Cardiac fibroblast (primary cell): ENCODE results near the gene TMEM175.

ENCODE experiments used
- DNase-seq, 2 donors: peaks; one replicate each; pipeline versions ENCODE4 v3.0.0 to v3.0.0-alpha.2; 2010; ENCODE audit warnings: low read depth in 2 of 2
- H3K4me3 ChIP-seq, 2 donors: replicated peaks in 1 of 2; 1 replicate in 1 of 2; 2 replicates in 1 of 2; pipeline ENCODE4 v1.5.1; 2011; ENCODE audit warnings: low read depth in 2 of 2, low read length in 2 of 2, mild to moderate bottlenecking in 2 of 2, moderate library complexity in 1 of 2
- TF ChIP-seq, protein P1 (sequence below): IDR thresholded peaks from one replicate; pipeline ENCODE4 v1.5.1; 2011; ENCODE audit warnings: low read depth, mild to moderate bottlenecking, low read length, inconsistent platforms

Gene TMEM175

DNA sequence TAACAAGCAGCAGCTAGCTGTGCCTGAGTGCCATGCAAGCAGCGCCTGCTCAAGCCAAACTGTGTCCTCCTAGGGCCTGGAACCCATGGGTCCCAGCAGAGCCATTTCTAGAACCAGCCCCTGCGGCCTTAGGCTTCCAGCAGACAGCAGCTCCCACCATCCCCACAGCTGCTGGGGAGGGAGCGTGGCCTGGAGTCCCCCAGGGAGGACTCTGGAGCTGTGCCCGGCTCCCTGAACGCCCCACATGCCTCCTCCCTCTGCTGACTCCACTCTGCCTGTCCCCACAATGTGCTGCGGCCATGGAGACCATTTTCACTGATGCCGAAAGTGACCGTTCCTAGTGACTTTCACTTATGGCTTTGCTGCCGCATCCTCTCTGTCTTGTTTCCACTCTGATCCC lies 46.0 kb upstream of the TMEM175 start:
- no peak overlapping the region for H3K4me3 ChIP-seq
- TF ChIP-seq, protein P1, sequence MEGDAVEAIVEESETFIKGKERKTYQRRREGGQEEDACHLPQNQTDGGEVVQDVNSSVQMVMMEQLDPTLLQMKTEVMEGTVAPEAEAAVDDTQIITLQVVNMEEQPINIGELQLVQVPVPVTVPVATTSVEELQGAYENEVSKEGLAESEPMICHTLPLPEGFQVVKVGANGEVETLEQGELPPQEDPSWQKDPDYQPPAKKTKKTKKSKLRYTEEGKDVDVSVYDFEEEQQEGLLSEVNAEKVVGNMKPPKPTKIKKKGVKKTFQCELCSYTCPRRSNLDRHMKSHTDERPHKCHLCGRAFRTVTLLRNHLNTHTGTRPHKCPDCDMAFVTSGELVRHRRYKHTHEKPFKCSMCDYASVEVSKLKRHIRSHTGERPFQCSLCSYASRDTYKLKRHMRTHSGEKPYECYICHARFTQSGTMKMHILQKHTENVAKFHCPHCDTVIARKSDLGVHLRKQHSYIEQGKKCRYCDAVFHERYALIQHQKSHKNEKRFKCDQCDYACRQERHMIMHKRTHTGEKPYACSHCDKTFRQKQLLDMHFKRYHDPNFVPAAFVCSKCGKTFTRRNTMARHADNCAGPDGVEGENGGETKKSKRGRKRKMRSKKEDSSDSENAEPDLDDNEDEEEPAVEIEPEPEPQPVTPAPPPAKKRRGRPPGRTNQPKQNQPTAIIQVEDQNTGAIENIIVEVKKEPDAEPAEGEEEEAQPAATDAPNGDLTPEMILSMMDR, result no peak
- peak in 1 of 2 donors; percentile 5 for DNase-seq

DNA sequence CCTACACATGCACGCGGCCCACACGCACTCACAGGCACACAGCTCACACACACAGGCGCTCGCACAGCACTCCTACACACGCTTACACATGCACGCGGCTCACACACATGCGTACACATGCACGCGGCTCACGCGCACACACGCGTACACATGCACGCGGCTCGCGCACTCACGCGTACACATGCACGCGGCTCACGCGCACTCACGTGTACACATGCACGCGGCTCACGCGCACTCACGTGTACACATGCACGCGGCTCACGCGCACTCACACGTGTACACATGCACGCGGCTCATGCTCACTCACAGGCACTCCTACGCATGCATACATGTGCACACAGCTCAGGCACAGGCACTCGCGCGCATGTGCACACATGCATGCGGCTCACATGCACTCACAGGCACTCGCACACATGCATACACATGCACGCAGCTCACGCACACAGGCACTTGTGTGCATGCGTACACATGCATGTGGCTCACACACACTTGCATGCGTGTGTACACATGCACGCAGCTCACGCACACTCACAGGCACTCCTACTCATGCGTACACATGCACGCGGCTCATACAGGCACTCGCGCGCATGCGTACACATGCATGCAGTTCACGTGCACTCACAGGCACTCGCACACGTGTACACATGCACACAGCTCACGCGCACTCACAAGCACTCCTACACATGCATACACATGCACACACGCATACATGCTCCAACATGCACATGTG lies 45.1 kb upstream of the TMEM175 start:
- TF ChIP-seq, protein P1, result no peak
- no peak for DNase-seq
- no peak overlapping the region for H3K4me3 ChIP-seq

DNA sequence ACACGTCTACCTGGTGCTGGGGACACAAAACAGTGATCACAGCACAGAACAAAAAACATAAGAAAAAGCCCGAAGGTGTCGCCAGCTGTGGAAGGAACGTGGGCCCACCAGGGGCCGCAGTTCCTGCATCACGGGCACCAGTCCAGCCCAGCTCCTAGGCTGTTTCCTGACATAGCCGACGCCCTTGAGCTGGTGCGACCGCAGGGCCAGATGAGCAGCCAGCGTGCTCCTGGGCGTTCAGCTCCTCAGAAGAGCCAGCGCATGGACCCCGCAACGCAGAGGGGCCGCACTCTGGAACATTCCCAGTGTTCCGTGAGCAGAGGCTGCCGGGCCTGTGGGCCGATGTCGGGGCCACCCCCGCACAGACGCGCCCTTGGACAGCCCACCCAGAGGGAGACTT lies 44.2 kb upstream of the TMEM175 start:
- DNase-seq, result no peak
- TF ChIP-seq, protein P1, result no peak
- H3K4me3 ChIP-seq, result no peak overlapping the region

DNA sequence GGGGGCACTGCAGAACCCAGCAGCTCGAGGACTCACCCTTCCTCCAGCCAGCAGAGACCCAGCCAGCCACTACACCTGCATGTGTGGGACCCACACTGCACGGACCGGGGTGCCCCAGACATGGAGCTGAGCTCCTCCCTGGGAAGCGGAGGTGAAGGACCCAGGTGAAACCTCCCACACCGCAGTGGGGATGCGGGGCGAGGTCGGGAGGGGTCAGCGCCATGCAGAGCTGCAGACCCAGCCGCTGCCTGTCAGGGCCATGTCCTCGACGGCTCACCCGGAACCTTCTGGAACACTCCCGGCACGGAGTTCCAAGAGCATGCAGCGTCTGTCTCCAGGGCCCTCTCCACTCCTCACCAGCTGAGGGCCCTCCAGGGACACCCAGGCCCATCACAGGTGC lies 42.7 kb upstream of the TMEM175 start:
- TF ChIP-seq, protein P1, result no peak
- no peak overlapping the region for H3K4me3 ChIP-seq
- no peak for DNase-seq

DNA sequence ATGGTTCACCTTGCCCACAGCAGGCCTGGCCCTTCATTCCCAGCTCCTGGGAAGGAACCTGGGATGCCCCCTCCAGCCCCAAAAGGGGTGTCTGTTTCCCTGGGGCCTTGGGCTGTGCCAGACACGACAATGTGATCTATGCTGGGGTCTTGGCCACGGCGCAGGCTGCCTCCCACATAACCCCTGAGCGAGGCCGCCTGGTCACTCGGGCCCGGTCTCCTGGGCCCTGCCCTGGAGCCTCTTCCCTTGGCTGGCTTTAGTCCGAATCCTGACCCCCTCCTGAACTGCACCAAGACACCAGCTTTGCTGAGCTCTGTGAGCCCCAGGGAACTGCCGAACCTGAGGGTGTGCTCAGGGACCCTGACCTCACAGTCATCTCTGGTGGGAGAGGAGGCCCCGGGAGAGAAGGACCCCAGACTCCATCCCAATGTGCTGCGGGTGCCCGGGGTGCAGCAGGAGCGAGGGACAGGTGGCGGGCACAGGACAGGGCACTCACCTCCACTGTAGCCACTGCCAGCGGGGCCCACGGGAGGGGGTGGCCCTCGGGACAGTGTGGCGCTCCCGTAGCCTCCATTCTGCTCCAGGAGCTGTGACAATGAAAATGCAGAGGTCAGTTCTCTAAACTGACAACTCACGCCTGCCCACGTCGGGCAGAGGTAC lies 42.1 kb upstream of the TMEM175 start:
- no peak overlapping the region for H3K4me3 ChIP-seq
- TF ChIP-seq, protein P1, result no peak
- no peak for DNase-seq

DNA sequence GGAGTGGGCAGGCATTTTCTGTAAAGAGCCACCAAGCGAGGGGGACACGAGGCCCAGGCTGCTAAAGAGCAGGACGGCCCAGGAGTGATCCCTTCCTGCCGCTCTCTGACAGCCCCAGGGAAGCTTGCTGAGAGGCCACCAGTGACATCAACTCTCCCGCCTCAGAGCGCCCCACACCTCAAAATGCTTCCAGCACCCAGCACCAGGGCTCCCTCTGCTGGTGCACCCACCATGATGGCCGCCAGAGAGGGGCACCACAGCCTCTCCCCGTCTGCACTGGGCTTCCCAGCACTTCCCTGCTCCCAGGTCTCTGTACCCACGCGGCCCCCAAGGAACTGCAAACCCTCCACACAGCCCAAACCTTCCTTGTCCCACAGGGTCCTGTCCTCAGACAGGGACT lies 40.5 kb upstream of the TMEM175 start:
- peak; percentile 5 to 9 for DNase-seq
- H3K4me3 ChIP-seq, result no peak overlapping the region
- TF ChIP-seq, protein P1, result peak; percentile 35

DNA sequence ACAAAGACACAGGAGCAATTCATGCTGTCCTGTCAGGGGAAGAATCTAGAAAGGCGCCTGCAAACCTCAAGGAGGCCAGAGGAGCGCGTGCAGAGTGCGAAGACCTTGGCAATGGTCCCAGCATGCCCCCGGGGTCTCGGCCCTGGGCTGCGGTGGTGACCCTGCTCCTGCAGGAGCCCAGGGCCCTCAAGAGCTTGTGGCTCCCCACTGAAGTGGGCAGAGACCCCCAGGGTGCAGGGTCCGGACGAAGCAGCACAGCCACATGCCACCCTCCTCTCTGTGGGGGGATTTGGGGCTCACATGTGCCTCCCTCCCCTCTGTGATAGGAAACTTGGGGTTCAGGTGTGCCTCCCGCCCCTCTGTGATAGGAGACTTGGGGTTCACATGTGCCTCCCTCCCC lies 39.5 kb upstream of the TMEM175 start:
- no peak overlapping the region for H3K4me3 ChIP-seq
- DNase-seq, result no peak
- TF ChIP-seq, protein P1, result no peak
